GM23248 (cell line): Measurements from ENCODE around the gene FAM20B. TPM values are rescaled to one million over a fixed set of nuclear protein-coding genes. Genes with fewer than 3 reads are reported as not detected.
"Not testable (repeated sequence)": the region's sequence is repeated elsewhere in the genome, so short reads cannot be mapped to it uniquely, and the experiment has no call there.

Source experiments
- DNase-seq: peaks from one replicate; pipeline ENCODE4 v3.0.0-alpha.2; 2015
- H2AFZ ChIP-seq: fragments of 200-600 bp; sonication (generic); 2 replicates; pipeline ENCODE4 v1.6.1; 2016; ENCODE audit warnings: antibody characterized with exemption
- H3F3A ChIP-seq: fragments of 200-600 bp; sonication (generic); 2 replicates; pipeline ENCODE4 v1.6.1; 2016; ENCODE audit warnings: mild to moderate bottlenecking, antibody characterized with exemption, mixed run types; ENCODE audit not compliant: insufficient read depth
- H3K27ac ChIP-seq: fragments of 200-600 bp; sonication (generic); 2 replicates; pipeline ENCODE4 v1.5.1; 2016; ENCODE audit warnings: mild to moderate bottlenecking
- H3K27me3 ChIP-seq: fragments of 200-600 bp; sonication (generic); replicated peaks from 2 replicates; pipeline ENCODE4 v1.6.1; 2016; ENCODE audit warnings: mild to moderate bottlenecking; ENCODE audit not compliant: insufficient read depth
- H3K36me3 ChIP-seq: fragments of 200-600 bp; sonication (generic); 2 replicates; pipeline ENCODE4 v1.6.1; 2016; ENCODE audit warnings: low read depth, mild to moderate bottlenecking
- H3K4me1 ChIP-seq: fragments of 200-600 bp; sonication (generic); 2 replicates; pipeline ENCODE4 v1.6.1; 2016; ENCODE audit warnings: mild to moderate bottlenecking; ENCODE audit not compliant: insufficient read depth
- H3K4me2 ChIP-seq: fragments of 200-600 bp; sonication (generic); one replicate; pipeline ENCODE4 v1.6.1; 2016; ENCODE audit warnings: mild to moderate bottlenecking; ENCODE audit not compliant: unreplicated experiment
- H3K4me3 ChIP-seq: fragments of 200-600 bp; sonication (generic); 2 replicates; pipeline ENCODE4 v1.5.1; 2016; ENCODE audit warnings: mild to moderate bottlenecking
- H3K79me2 ChIP-seq: fragments of 200-600 bp; sonication (generic); 2 replicates; pipeline ENCODE4 v1.6.1; 2016; ENCODE audit warnings: mild to moderate bottlenecking; ENCODE audit not compliant: insufficient read depth
- H3K9ac ChIP-seq: fragments of 200-600 bp; sonication (generic); 2 replicates; pipeline ENCODE4 v1.6.1; 2016; ENCODE audit warnings: mild to moderate bottlenecking
- H3K9me2 ChIP-seq: fragments of 200-600 bp; sonication (generic); 2 replicates; pipeline ENCODE4 v1.6.1; 2016; ENCODE audit warnings: mixed run types, mild to moderate bottlenecking, moderate library complexity; ENCODE audit not compliant: insufficient read depth
- H3K9me3 ChIP-seq: fragments of 200-600 bp; sonication (generic); one replicate; pipeline ENCODE4 v1.6.1; 2017; ENCODE audit warnings: low read depth
- H4K20me1 ChIP-seq: fragments of 200-600 bp; sonication (generic); 2 replicates; pipeline ENCODE4 v1.6.0; 2016; ENCODE audit not compliant: insufficient read depth
- EZH2 ChIP-seq: fragments of 200-600 bp; sonication (generic); IDR thresholded peaks from 2 replicates; pipeline ENCODE4 v1.6.1; 2018; ENCODE audit warnings: antibody characterized with exemption, mild to moderate bottlenecking; ENCODE audit not compliant: insufficient read depth, poor library complexity, severe bottlenecking
- EZH2phosphoT487 ChIP-seq: fragments of 200-600 bp; sonication (generic); IDR thresholded peaks from 2 replicates; pipeline ENCODE4 v1.6.1; 2018; ENCODE audit warnings: antibody characterized with exemption, moderate library complexity, mild to moderate bottlenecking, low read depth; ENCODE audit not compliant: insufficient read depth
- WGBS, 2 experiments: methylation state at CpG; one replicate each; pipeline ENCODE4 v1.1.6; 2015 to 2017; ENCODE audit warnings: low lambda C conversion rate in 2 of 2, low coverage in 1 of 2; ENCODE audit errors: missing lambda C conversion rate in 2 of 2; 5-methylcytosine and 5-hydroxymethylcytosine counted together
- in situ Hi-C: fragments of 300-500 bp; cut with MboI; formaldehyde crosslinking; loops from 2 replicates; pipeline ENCODE4 v1.15.0; 2020
- polyA plus RNA-seq: library from polyadenylated mRNA; unstranded; fragments of >200 nt; fragmentation: Nextera tagmentation; extraction: Ambion mirVana; gene quantifications from 2 replicates; pipeline ENCODE4 v1.2.1, GENCODE V29; 2016
- total RNA-seq: library from RNA; depleted of rRNA; stranded (reverse); fragments of >200 nt; shearing (Covaris generic); gene quantifications from 2 replicates; pipeline ENCODE4 v1.2.3, GENCODE V29; 2014; rRNA removed

The FAM20B gene
- 34.9 and 47.6 TPM in 2 replicates for total RNA-seq
- polyA plus RNA-seq: 10.6 and 12.6 TPM in 2 replicates

DNA sequence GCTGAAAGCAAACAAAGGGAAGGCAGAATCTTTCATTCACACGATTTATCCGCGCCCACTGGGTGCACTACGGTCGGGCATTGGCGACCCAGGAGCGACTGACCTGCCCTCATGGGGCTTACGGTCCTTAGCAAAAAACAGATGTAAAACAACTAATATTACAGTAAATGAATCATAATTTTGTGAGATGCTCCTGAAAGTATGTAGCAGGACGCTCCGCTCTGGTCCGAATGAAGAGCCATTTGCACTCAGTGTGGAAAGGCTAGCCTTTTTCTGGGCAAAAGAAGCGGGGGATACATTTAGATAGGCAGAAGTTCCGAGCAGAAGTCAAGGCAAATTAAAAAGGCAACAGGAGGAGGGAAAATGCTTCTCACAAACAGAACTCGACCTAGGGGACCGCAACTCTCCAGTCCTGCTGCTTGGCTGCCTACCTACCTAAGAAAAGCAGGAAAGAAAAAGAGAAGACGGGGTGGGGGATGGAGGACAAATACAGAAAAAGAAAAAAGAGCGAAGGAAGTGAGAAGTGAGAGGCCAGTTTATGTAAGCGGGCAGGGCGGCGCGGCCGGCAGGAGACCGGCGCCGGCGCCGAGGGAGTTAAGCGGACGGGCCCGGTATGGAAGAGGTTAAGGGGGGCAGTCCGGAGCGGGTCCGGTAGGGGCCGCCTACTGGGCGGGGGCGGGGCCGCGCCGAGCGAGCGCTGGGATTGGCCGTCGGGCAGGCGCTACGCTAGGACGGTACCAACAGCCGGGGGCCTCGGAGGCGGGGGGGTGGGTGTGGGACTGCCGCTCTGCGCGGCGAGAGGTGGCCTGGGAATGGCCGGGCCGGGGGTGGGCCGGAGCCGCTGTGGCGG lies at the start of gene FAM20B:
Gene FAM20B (plus strand): TSS at position 770 of the 850 bp plus-strand sequence. CDS start 17,954 bp downstream, outside the sequence.
- H2AFZ ChIP-seq: peak within 1 kb of the TSS; percentile 98
- H3K9me2 ChIP-seq: no peaks in the 10 kb centered on the region
- WGBS, 2 experiments: 18 to 22% methylated on average over 33 to 43 of the region's 58 CpGs
- H3K4me2 ChIP-seq: peak within 1 kb of the TSS; percentile 98
- in situ Hi-C loops: no loop called here
- TF ChIP-seq EZH2 (no peak), EZH2phosphoT487 (no peak)
- H3K4me1 ChIP-seq: peaks cover 10% of the 10 kb centered on the region
- peaks cover 42% of the 10 kb centered on the region for H3K79me2 ChIP-seq
- peak within 1 kb of the TSS; percentile 93 for H3K4me3 ChIP-seq
- DNase-seq: peak; percentile 96
- H4K20me1 ChIP-seq: no peaks in the 10 kb centered on the region
- no peaks in the 10 kb centered on the region for H3K36me3 ChIP-seq
- H3K27ac ChIP-seq: peak within 1 kb of the TSS; percentile 69
- no peaks in the 10 kb centered on the region for H3K9me3 ChIP-seq
- peaks cover 10% of the 10 kb centered on the region for H3F3A ChIP-seq
- peak within 1 kb of the TSS; percentile 90 for H3K9ac ChIP-seq
- no peaks in the 10 kb centered on the region for H3K27me3 ChIP-seq

GRCh38 chr1:178976541-178976940 lies 49.2 kb upstream of the FAM20B start:
- in situ Hi-C loops: no loop called here
- no peaks in the 10 kb centered on the region for H3K36me3 ChIP-seq

DNA sequence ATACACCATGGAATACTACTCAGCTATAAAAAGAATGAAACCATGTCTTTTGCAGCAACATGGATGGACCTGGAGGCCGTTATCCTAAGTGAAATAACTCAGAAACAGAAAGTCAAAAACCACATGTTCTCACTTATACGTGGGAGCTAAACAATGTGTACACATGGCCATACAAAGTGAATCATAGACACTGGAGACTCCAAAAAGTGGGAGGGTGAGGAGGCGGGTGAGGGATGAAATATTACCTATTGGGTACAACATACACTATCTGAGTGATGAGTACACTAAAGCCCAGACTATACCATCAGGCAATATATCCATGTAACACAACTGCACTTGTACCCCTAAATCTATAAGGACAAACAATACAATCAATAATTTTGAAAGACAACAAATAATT lies 39.5 kb upstream of the FAM20B start:
- TF ChIP-seq EZH2 (no peak), EZH2phosphoT487 (no peak)
- H3K9me3 ChIP-seq: no peaks in the 10 kb centered on the region
- H3K4me3 ChIP-seq: no peak overlapping the region
- peak overlapping the region; percentile 22 for H3K4me2 ChIP-seq
- H4K20me1 ChIP-seq: no peaks in the 10 kb centered on the region
- H3K27me3 ChIP-seq: no peaks in the 10 kb centered on the region
- H3K9me2 ChIP-seq: no peaks in the 10 kb centered on the region
- no peak overlapping the region for H3K9ac ChIP-seq
- H3K36me3 ChIP-seq: no peaks in the 10 kb centered on the region
- no peak overlapping the region for H2AFZ ChIP-seq
- H3K27ac ChIP-seq: no peak overlapping the region
- WGBS, 2 experiments: 19 to 21% methylated on average over 3 of the region's 3 CpGs
- DNase-seq: peak; percentile 62
- in situ Hi-C loops: no loop called here
- H3F3A ChIP-seq: no peaks in the 10 kb centered on the region
- no peaks in the 10 kb centered on the region for H3K79me2 ChIP-seq
- H3K4me1 ChIP-seq: no peaks in the 10 kb centered on the region

More at GRCh38 chr1:178976541-178976940, 49.2 kb upstream of the FAM20B start:
- H3K9me3 ChIP-seq: peaks cover 7% of the 10 kb centered on the region
- H3K27ac ChIP-seq: no peak overlapping the region
- DNase-seq: no peak
- H3K4me2 ChIP-seq: no peak overlapping the region
- WGBS, 2 experiments: 32 to 43% methylated on average over 2 of the region's 2 CpGs
- H3K4me3 ChIP-seq: no peak overlapping the region
- TF ChIP-seq EZH2phosphoT487: no peak
- TF ChIP-seq EZH2: no peak
- no peaks in the 10 kb centered on the region for H3K4me1 ChIP-seq
- H3K79me2 ChIP-seq: no peaks in the 10 kb centered on the region
- H3F3A ChIP-seq: no peaks in the 10 kb centered on the region
- no peak overlapping the region for H3K9ac ChIP-seq
- H2AFZ ChIP-seq: no peak overlapping the region
- H3K27me3 ChIP-seq: no peaks in the 10 kb centered on the region
- no peaks in the 10 kb centered on the region for H3K9me2 ChIP-seq
- H4K20me1 ChIP-seq: no peaks in the 10 kb centered on the region

- H3K4me3 ChIP-seq, H3K27ac ChIP-seq, H4K20me1 ChIP-seq, H3K36me3 ChIP-seq, H3K4me1 ChIP-seq, H3K9me2 ChIP-seq, in situ Hi-C loops, H3K9me3 ChIP-seq, DNase-seq, H3F3A ChIP-seq, H3K9ac ChIP-seq, H3K79me2 ChIP-seq, H3K4me2 ChIP-seq, H2AFZ ChIP-seq, H3K27me3 ChIP-seq: not testable (repeated sequence)
- 80 to 100% methylated on average over 1 to 2 of the region's 2 CpGs for WGBS, 2 experiments
Measured at GRCh38 chr1:178988198-178988597, 37.5 kb upstream of the FAM20B start.

GRCh38 chr1:178993559-178993958 lies 32.1 kb upstream of the FAM20B start:
- WGBS, 2 experiments: 78 to 86% methylated on average over 1 of the region's 1 CpG
- TF ChIP-seq EZH2phosphoT487 (no peak), EZH2 (no peak)
- no peaks in the 10 kb centered on the region for H3K9me3 ChIP-seq

More at GRCh38 chr1:178993559-178993958, 32.1 kb upstream of the FAM20B start:
- Histone ChIP-seq H3K79me2 (no peaks in the 10 kb centered on the region), H4K20me1 (no peaks in the 10 kb centered on the region), H3K27me3 (no peaks in the 10 kb centered on the region), H3K27ac (no peak overlapping the region), H3K36me3 (no peaks in the 10 kb centered on the region), H3K4me1 (no peaks in the 10 kb centered on the region), H2AFZ (no peak overlapping the region), H3K9me2 (no peaks in the 10 kb centered on the region), H3F3A (no peaks in the 10 kb centered on the region), H3K4me2 (no peak overlapping the region), H3K4me3 (no peak overlapping the region), H3K9ac (no peak overlapping the region)
- no peak for DNase-seq
- in situ Hi-C loops: no loop called here
